ENCODE measurements around the gene CNNM2.

CNNM2 gene

GRCh38 chr10:103109821-103110220 lies 191.7 kb downstream of the CNNM2 start:
- Histone ChIP-seq H3K4me3 (ENCODE audit: low read depth, low read length) (no peak overlapping the region), H3K27me3 (ENCODE audit: insufficient read depth, low read depth, severe bottlenecking) (no peaks in the 10 kb centered on the region), H3K27ac (no peak overlapping the region), H3K9me3 (ENCODE audit: severe bottlenecking) (no peaks in the 10 kb centered on the region), H3K36me3 (peaks cover 4% of the 10 kb centered on the region)
- DNase-seq, result no peak
- TF ChIP-seq, protein P1, sequence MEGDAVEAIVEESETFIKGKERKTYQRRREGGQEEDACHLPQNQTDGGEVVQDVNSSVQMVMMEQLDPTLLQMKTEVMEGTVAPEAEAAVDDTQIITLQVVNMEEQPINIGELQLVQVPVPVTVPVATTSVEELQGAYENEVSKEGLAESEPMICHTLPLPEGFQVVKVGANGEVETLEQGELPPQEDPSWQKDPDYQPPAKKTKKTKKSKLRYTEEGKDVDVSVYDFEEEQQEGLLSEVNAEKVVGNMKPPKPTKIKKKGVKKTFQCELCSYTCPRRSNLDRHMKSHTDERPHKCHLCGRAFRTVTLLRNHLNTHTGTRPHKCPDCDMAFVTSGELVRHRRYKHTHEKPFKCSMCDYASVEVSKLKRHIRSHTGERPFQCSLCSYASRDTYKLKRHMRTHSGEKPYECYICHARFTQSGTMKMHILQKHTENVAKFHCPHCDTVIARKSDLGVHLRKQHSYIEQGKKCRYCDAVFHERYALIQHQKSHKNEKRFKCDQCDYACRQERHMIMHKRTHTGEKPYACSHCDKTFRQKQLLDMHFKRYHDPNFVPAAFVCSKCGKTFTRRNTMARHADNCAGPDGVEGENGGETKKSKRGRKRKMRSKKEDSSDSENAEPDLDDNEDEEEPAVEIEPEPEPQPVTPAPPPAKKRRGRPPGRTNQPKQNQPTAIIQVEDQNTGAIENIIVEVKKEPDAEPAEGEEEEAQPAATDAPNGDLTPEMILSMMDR (IDR thresholded peaks at IDR 0.05; ENCODE audit: low read depth, low read length), result no peak

DNA sequence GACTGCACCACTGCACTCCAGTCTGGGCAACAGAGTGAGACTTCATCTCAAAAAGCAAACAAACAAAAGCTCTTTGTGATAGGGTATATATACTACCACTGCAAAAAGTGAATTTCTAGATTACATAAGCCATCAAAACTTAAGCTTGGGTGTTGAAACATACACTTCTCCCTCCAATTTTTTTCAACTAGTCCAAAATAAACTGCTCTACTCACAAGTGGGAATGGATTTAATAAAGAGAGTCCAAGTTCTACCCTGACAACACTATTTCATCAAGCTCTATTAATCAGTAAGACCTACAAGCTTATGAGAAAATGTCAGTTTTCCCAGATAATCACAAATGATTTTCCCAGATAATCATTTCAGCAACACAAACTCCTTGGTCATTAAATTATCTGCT lies 192.3 kb downstream of the CNNM2 start:
- no peak for DNase-seq
- H3K27ac ChIP-seq, result no peak overlapping the region
- TF ChIP-seq, protein P1 (IDR thresholded peaks at IDR 0.05; ENCODE audit: low read depth, low read length), result no peak
- no peak overlapping the region for H3K4me3 ChIP-seq (ENCODE audit: low read depth, low read length)
- peaks cover 3% of the 10 kb centered on the region for H3K36me3 ChIP-seq
- H3K27me3 ChIP-seq (ENCODE audit: insufficient read depth, low read depth, severe bottlenecking), result no peaks in the 10 kb centered on the region
- H3K9me3 ChIP-seq (ENCODE audit: severe bottlenecking), result no peaks in the 10 kb centered on the region

- H3K27me3 ChIP-seq (ENCODE audit: insufficient read depth, low read depth, severe bottlenecking), result no peaks in the 10 kb centered on the region
- no peaks in the 10 kb centered on the region for H3K36me3 ChIP-seq
- TF ChIP-seq, protein P1 (IDR thresholded peaks at IDR 0.05; ENCODE audit: low read depth, low read length), result no peak
- no peak overlapping the region for H3K27ac ChIP-seq
- H3K4me3 ChIP-seq (ENCODE audit: low read depth, low read length), result no peak overlapping the region
- no peak for DNase-seq
- no peaks in the 10 kb centered on the region for H3K9me3 ChIP-seq (ENCODE audit: severe bottlenecking)
Observed at GRCh38 chr10:103111031-103111917, 193.2 kb downstream of the CNNM2 start.

- TF ChIP-seq, protein P1 (IDR thresholded peaks at IDR 0.05; ENCODE audit: low read depth, low read length), result no peak
- Histone ChIP-seq H3K27ac (no peak overlapping the region), H3K36me3 (no peaks in the 10 kb centered on the region), H3K4me3 (ENCODE audit: low read depth, low read length) (no peak overlapping the region), H3K27me3 (ENCODE audit: insufficient read depth, low read depth, severe bottlenecking) (no peaks in the 10 kb centered on the region), H3K9me3 (ENCODE audit: severe bottlenecking) (no peaks in the 10 kb centered on the region)
- DNase-seq, result no peak
Observed at GRCh38 chr10:103111918-103112877, 194.1 kb downstream of the CNNM2 start.

DNA sequence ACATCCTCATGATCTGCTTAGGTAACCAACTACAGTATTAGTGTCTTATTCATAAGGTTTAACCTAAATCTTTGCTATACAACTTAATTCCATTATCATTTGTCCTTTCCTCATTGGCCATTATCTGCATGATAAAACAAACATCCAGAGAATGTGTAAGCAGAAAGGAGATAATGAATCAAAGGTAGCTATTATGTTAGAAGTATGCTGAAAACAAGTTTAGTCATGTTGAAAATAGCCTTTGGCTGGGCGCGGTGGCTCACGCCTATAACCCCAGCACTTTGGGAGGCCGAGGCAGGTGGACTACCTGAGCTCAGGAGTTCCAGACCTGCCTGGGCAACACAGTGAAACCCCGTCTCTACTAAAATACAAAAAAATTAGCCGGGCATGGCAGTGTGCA lies 196.8 kb downstream of the CNNM2 start:
- Histone ChIP-seq H3K9me3 (ENCODE audit: severe bottlenecking) (no peaks in the 10 kb centered on the region), H3K4me3 (ENCODE audit: low read depth, low read length) (no peak overlapping the region), H3K27ac (no peak overlapping the region), H3K36me3 (no peaks in the 10 kb centered on the region), H3K27me3 (ENCODE audit: insufficient read depth, low read depth, severe bottlenecking) (no peaks in the 10 kb centered on the region)
- TF ChIP-seq, protein P1 (IDR thresholded peaks at IDR 0.05; ENCODE audit: low read depth, low read length), result no peak
- no peak for DNase-seq

Data from WERI-Rb-1 (cell line).